Mucosa of stomach (tissue), 1 donor: Measurements from ENCODE around the gene DMPK.
"Not testable (repeated sequence)": the region's sequence is repeated elsewhere in the genome, so short reads cannot be mapped to it uniquely, and the experiment has no call there.

Experiments used
- H3K27me3 ChIP-seq: one replicate; pipeline ENCODE4 v1.7.0; 2013; ENCODE audit warnings: mild to moderate bottlenecking, low read length; ENCODE audit not compliant: control insufficient read depth, insufficient read depth
- H3K36me3 ChIP-seq: one replicate; pipeline ENCODE4 v1.7.0; 2013; ENCODE audit warnings: low read length; ENCODE audit not compliant: control insufficient read depth, insufficient read depth
- H3K4me1 ChIP-seq: one replicate; pipeline ENCODE4 v1.7.0; 2013; ENCODE audit warnings: mild to moderate bottlenecking, low read length; ENCODE audit not compliant: control insufficient read depth, insufficient read depth
- H3K4me3 ChIP-seq: one replicate; pipeline ENCODE4 v1.7.0; 2013; ENCODE audit warnings: low read length
- H3K9ac ChIP-seq: one replicate; pipeline ENCODE4 v1.7.0; 2013; ENCODE audit warnings: mild to moderate bottlenecking, low read length, moderate library complexity
- H3K9me3 ChIP-seq: one replicate; pipeline ENCODE4 v1.7.0; 2013; ENCODE audit warnings: mild to moderate bottlenecking, low read length, moderate library complexity; ENCODE audit not compliant: control insufficient read depth
- donor health status: Pancreatic carcinoma.

The DMPK gene

GRCh38 chr19:45762870-45763631 is 19.2 kb downstream of the DMPK start:
- Histone ChIP-seq H3K9ac (no peak overlapping the region), H3K4me1 (peaks cover 14% of the 10 kb centered on the region), H3K27me3 (peaks cover 18% of the 10 kb centered on the region), H3K9me3 (no peaks in the 10 kb centered on the region), H3K4me3 (no peak overlapping the region), H3K36me3 (no peaks in the 10 kb centered on the region)

- H3K27me3 ChIP-seq = peaks cover 15% of the 10 kb centered on the region
- peaks cover 8% of the 10 kb centered on the region for H3K4me1 ChIP-seq
- no peaks in the 10 kb centered on the region for H3K9me3 ChIP-seq
- H3K9ac ChIP-seq = no peak overlapping the region
- no peaks in the 10 kb centered on the region for H3K36me3 ChIP-seq
- H3K4me3 ChIP-seq = no peak overlapping the region
Observed at GRCh38 chr19:45761714-45762113, 20.6 kb downstream of the DMPK start.

- Histone ChIP-seq H3K9me3 (no peaks in the 10 kb centered on the region), H3K4me1 (no peaks in the 10 kb centered on the region), H3K4me3 (no peak overlapping the region), H3K36me3 (no peaks in the 10 kb centered on the region), H3K27me3 (peaks cover 8% of the 10 kb centered on the region), H3K9ac (no peak overlapping the region)
Observed at GRCh38 chr19:45758921-45759320, 23.4 kb downstream of the DMPK start.

GRCh38 chr19:45757695-45758094 is 24.6 kb downstream of the DMPK start:
- no peaks in the 10 kb centered on the region for H3K36me3 ChIP-seq
- H3K4me1 ChIP-seq = no peaks in the 10 kb centered on the region
- no peaks in the 10 kb centered on the region for H3K9me3 ChIP-seq
- no peaks in the 10 kb centered on the region for H3K27me3 ChIP-seq
- no peak overlapping the region for H3K9ac ChIP-seq
- H3K4me3 ChIP-seq = no peak overlapping the region

- Histone ChIP-seq H3K36me3 (no peaks in the 10 kb centered on the region), H3K4me1 (no peaks in the 10 kb centered on the region), H3K9me3 (no peaks in the 10 kb centered on the region), H3K27me3 (no peaks in the 10 kb centered on the region), H3K9ac (no peak overlapping the region), H3K4me3 (no peak overlapping the region)
Observed at GRCh38 chr19:45754323-45754722, 28.0 kb downstream of the DMPK start.

- Histone ChIP-seq H3K4me3 (no peak overlapping the region), H3K9ac (no peak overlapping the region), H3K4me1 (no peaks in the 10 kb centered on the region), H3K36me3 (no peaks in the 10 kb centered on the region), H3K9me3 (no peaks in the 10 kb centered on the region), H3K27me3 (no peaks in the 10 kb centered on the region)
Observed at GRCh38 chr19:45753548-45753947, 28.7 kb downstream of the DMPK start.

- H3K9ac ChIP-seq = no peak overlapping the region
- no peak overlapping the region for H3K4me3 ChIP-seq
- no peaks in the 10 kb centered on the region for H3K36me3 ChIP-seq
- no peaks in the 10 kb centered on the region for H3K27me3 ChIP-seq
- H3K9me3 ChIP-seq = no peaks in the 10 kb centered on the region
- H3K4me1 ChIP-seq = no peaks in the 10 kb centered on the region
Observed at GRCh38 chr19:45752639-45753038, 29.7 kb downstream of the DMPK start.

- H3K4me1 ChIP-seq, H3K4me3 ChIP-seq, H3K27me3 ChIP-seq, H3K36me3 ChIP-seq, H3K9me3 ChIP-seq, H3K9ac ChIP-seq: not testable (repeated sequence)
Observed at GRCh38 chr19:45751483-45751882, 30.8 kb downstream of the DMPK start.

- no peaks in the 10 kb centered on the region for H3K36me3 ChIP-seq
- H3K4me1 ChIP-seq = no peaks in the 10 kb centered on the region
- no peaks in the 10 kb centered on the region for H3K9me3 ChIP-seq
- no peak overlapping the region for H3K9ac ChIP-seq
- peaks cover 3% of the 10 kb centered on the region for H3K27me3 ChIP-seq
- H3K4me3 ChIP-seq = no peak overlapping the region
Observed at GRCh38 chr19:45747513-45747912, 34.8 kb downstream of the DMPK start.

GRCh38 chr19:45746866-45747265 is 35.4 kb downstream of the DMPK start:
- peaks cover 3% of the 10 kb centered on the region for H3K27me3 ChIP-seq
- no peak overlapping the region for H3K4me3 ChIP-seq
- no peaks in the 10 kb centered on the region for H3K9me3 ChIP-seq
- no peaks in the 10 kb centered on the region for H3K36me3 ChIP-seq
- H3K9ac ChIP-seq = no peak overlapping the region
- no peaks in the 10 kb centered on the region for H3K4me1 ChIP-seq

- peaks cover 3% of the 10 kb centered on the region for H3K27me3 ChIP-seq
- H3K36me3 ChIP-seq = no peaks in the 10 kb centered on the region
- no peak overlapping the region for H3K4me3 ChIP-seq
- H3K9me3 ChIP-seq = no peaks in the 10 kb centered on the region
- H3K9ac ChIP-seq = no peak overlapping the region
- H3K4me1 ChIP-seq = no peaks in the 10 kb centered on the region
Observed at GRCh38 chr19:45745606-45746005, 36.7 kb downstream of the DMPK start.

- H3K4me3 ChIP-seq = no peak overlapping the region
- H3K9me3 ChIP-seq = no peaks in the 10 kb centered on the region
- H3K9ac ChIP-seq = no peak overlapping the region
- no peaks in the 10 kb centered on the region for H3K4me1 ChIP-seq
- no peaks in the 10 kb centered on the region for H3K36me3 ChIP-seq
- peaks cover 3% of the 10 kb centered on the region for H3K27me3 ChIP-seq
Observed at GRCh38 chr19:45742969-45743368, 39.3 kb downstream of the DMPK start.
